Activated T-helper 2 cell treated with anti-CD3 and anti-CD28 coated beads, Interferon-gamma antibody, Interleukin-2, Interleukin-4, amounts not matched to agents 10 μg/mL and 5 μg/mL and 100 μg/mL, durations not matched to agents 14 hours and 24 hours and 36 hours (primary cell): ENCODE data around the gene BRD9. TPM values are rescaled to one million over a fixed set of nuclear protein-coding genes. Genes with fewer than 3 reads are reported as not detected.
"Not testable (repeated sequence)": the region's sequence is repeated elsewhere in the genome, so short reads cannot be mapped to it uniquely, and the experiment has no call there.

Experiments
- DNase-seq: peaks from one replicate; pipeline ENCODE4 v3.0.0; 2021; ENCODE audit warnings: low spot score
- H3K27ac Mint-ChIP-seq: one replicate; pipeline ENCODE4 v1.8.0; 2021; ENCODE audit warnings: mixed read lengths
- H3K27me3 Mint-ChIP-seq: one replicate; pipeline ENCODE4 v1.8.0; 2021; ENCODE audit warnings: low read depth, mixed read lengths
- H3K36me3 Mint-ChIP-seq: one replicate; pipeline ENCODE4 v1.8.0; 2021; ENCODE audit warnings: low read depth, mixed read lengths
- H3K4me1 Mint-ChIP-seq: one replicate; pipeline ENCODE4 v1.8.0; 2021; ENCODE audit warnings: low read depth, mixed read lengths
- H3K4me3 Mint-ChIP-seq: one replicate; pipeline ENCODE4 v1.8.0; 2021; ENCODE audit warnings: low read depth, mild to moderate bottlenecking, moderate library complexity, mixed read lengths
- H3K9me3 Mint-ChIP-seq: one replicate; pipeline ENCODE4 v1.8.0; 2021; ENCODE audit warnings: mixed read lengths
- intact Hi-C: fragments of 100-400 bp; cut with micrococcal nuclease; formaldehyde crosslinking; loops from one replicate; pipeline ENCODE4 v1.15.1; 2023
- total RNA-seq: library from RNA; stranded (reverse); gene quantifications from 2 replicates; pipeline ENCODE4 v1.2.3, GENCODE V29; 2022

The BRD9 gene
- total RNA-seq, 1 donor from 2014 or later, result 72.9 TPM

GRCh38 chr5:887947-888637 lies 4.5 kb downstream of the BRD9 start:
- Mint-ChIP-seq H3K9me3 (peaks cover 3% of the 10 kb centered on the region), H3K4me1 (peaks cover 12% of the 10 kb centered on the region), H3K27ac (no peak overlapping the region), H3K36me3 (peaks cover 88% of the 10 kb centered on the region), H3K4me3 (no peak overlapping the region), H3K27me3 (no peaks in the 10 kb centered on the region)
- DNase-seq, result no peak
- intact Hi-C loops, result no loop called here

- H3K4me3 Mint-ChIP-seq, result no peak overlapping the region
- H3K27ac Mint-ChIP-seq, result no peak overlapping the region
- no peaks in the 10 kb centered on the region for H3K27me3 Mint-ChIP-seq
- H3K36me3 Mint-ChIP-seq, result peaks cover 97% of the 10 kb centered on the region
- peaks cover 11% of the 10 kb centered on the region for H3K9me3 Mint-ChIP-seq
- intact Hi-C loops, result no loop called here
- no peak for DNase-seq
- peaks cover 23% of the 10 kb centered on the region for H3K4me1 Mint-ChIP-seq
Measured at GRCh38 chr5:886716-887325, 5.8 kb downstream of the BRD9 start.

- H3K9me3 Mint-ChIP-seq, result peaks cover 11% of the 10 kb centered on the region
- H3K4me3 Mint-ChIP-seq, result no peak overlapping the region
- no peak overlapping the region for H3K27ac Mint-ChIP-seq
- H3K4me1 Mint-ChIP-seq, result peaks cover 17% of the 10 kb centered on the region
- peaks cover 97% of the 10 kb centered on the region for H3K36me3 Mint-ChIP-seq
- H3K27me3 Mint-ChIP-seq, result no peaks in the 10 kb centered on the region
- no peak for DNase-seq
- intact Hi-C loops, result no loop called here
Measured at GRCh38 chr5:886036-886435, 6.6 kb downstream of the BRD9 start.

GRCh38 chr5:885529-885928 lies 7.1 kb downstream of the BRD9 start:
- no peak overlapping the region for H3K4me3 Mint-ChIP-seq
- peaks cover 11% of the 10 kb centered on the region for H3K9me3 Mint-ChIP-seq
- H3K27ac Mint-ChIP-seq, result no peak overlapping the region
- intact Hi-C loops, result no loop called here
- H3K27me3 Mint-ChIP-seq, result no peaks in the 10 kb centered on the region
- H3K36me3 Mint-ChIP-seq, result peaks cover 97% of the 10 kb centered on the region
- peaks cover 15% of the 10 kb centered on the region for H3K4me1 Mint-ChIP-seq
- DNase-seq, result no peak

- intact Hi-C loops, result no loop called here
- Mint-ChIP-seq H3K4me3 (no peak overlapping the region), H3K27ac (no peak overlapping the region), H3K36me3 (peaks cover 96% of the 10 kb centered on the region), H3K4me1 (peaks cover 14% of the 10 kb centered on the region), H3K27me3 (no peaks in the 10 kb centered on the region), H3K9me3 (peaks cover 11% of the 10 kb centered on the region)
- no peak for DNase-seq
Measured at GRCh38 chr5:885127-885442, 7.5 kb downstream of the BRD9 start.

GRCh38 chr5:884345-885126 lies 8.1 kb downstream of the BRD9 start:
- H3K27ac Mint-ChIP-seq, result no peak overlapping the region
- DNase-seq, result no peak
- H3K36me3 Mint-ChIP-seq, result peaks cover 90% of the 10 kb centered on the region
- peaks cover 11% of the 10 kb centered on the region for H3K9me3 Mint-ChIP-seq
- peaks cover 14% of the 10 kb centered on the region for H3K4me1 Mint-ChIP-seq
- intact Hi-C loops, result no loop called here
- H3K4me3 Mint-ChIP-seq, result no peak overlapping the region
- H3K27me3 Mint-ChIP-seq, result no peaks in the 10 kb centered on the region

GRCh38 chr5:883475-884181 lies 9.0 kb downstream of the BRD9 start:
- intact Hi-C loops, result no loop called here
- no peak for DNase-seq
- Mint-ChIP-seq H3K4me1 (peaks cover 14% of the 10 kb centered on the region), H3K9me3 (peaks cover 11% of the 10 kb centered on the region), H3K36me3 (peaks cover 81% of the 10 kb centered on the region), H3K27ac (no peak overlapping the region), H3K27me3 (no peaks in the 10 kb centered on the region), H3K4me3 (no peak overlapping the region)

- H3K27ac Mint-ChIP-seq, result peak overlapping the region; percentile 85
- no peak for DNase-seq
- peaks cover 11% of the 10 kb centered on the region for H3K9me3 Mint-ChIP-seq
- intact Hi-C loops, result no loop called here
- H3K4me3 Mint-ChIP-seq, result no peak overlapping the region
- no peaks in the 10 kb centered on the region for H3K27me3 Mint-ChIP-seq
- peaks cover 14% of the 10 kb centered on the region for H3K4me1 Mint-ChIP-seq
- H3K36me3 Mint-ChIP-seq, result peaks cover 80% of the 10 kb centered on the region
Measured at GRCh38 chr5:882253-883183, 10.1 kb downstream of the BRD9 start.

GRCh38 chr5:881551-881935 lies 11.1 kb downstream of the BRD9 start:
- peaks cover 76% of the 10 kb centered on the region for H3K36me3 Mint-ChIP-seq
- H3K27me3 Mint-ChIP-seq, result no peaks in the 10 kb centered on the region
- intact Hi-C loops, result no loop called here

GRCh38 chr5:880816-881550 lies 11.6 kb downstream of the BRD9 start:
- H3K4me3 Mint-ChIP-seq, result no peak overlapping the region
- intact Hi-C loops, result no loop called here
- DNase-seq, result no peak
- peaks cover 75% of the 10 kb centered on the region for H3K36me3 Mint-ChIP-seq
- H3K4me1 Mint-ChIP-seq, result peaks cover 14% of the 10 kb centered on the region
- H3K27me3 Mint-ChIP-seq, result no peaks in the 10 kb centered on the region
- peaks cover 11% of the 10 kb centered on the region for H3K9me3 Mint-ChIP-seq
- H3K27ac Mint-ChIP-seq, result no peak overlapping the region

More at GRCh38 chr5:881551-881935, 11.1 kb downstream of the BRD9 start:
- Mint-ChIP-seq H3K9me3 (peaks cover 11% of the 10 kb centered on the region), H3K27ac (no peak overlapping the region), H3K4me1 (peaks cover 14% of the 10 kb centered on the region), H3K4me3 (no peak overlapping the region)
- no peak for DNase-seq

- peaks cover 11% of the 10 kb centered on the region for H3K9me3 Mint-ChIP-seq
- H3K27ac Mint-ChIP-seq, DNase-seq, intact Hi-C loops, H3K4me3 Mint-ChIP-seq, H3K27me3 Mint-ChIP-seq: not testable (repeated sequence)
- peaks cover 73% of the 10 kb centered on the region for H3K36me3 Mint-ChIP-seq
- H3K4me1 Mint-ChIP-seq, result peaks cover 12% of the 10 kb centered on the region
Measured at GRCh38 chr5:878677-879076, 13.9 kb downstream of the BRD9 start.
